ENCODE measurements around the gene MEIS2. TPM values are rescaled to one million over a fixed set of nuclear protein-coding genes. Genes with fewer than 3 reads are reported as not detected.

The MEIS2 gene
- total RNA-seq, 1 experiment from 2014 or later, result 9.3 TPM

- TF ChIP-seq EZH2 (IDR thresholded peaks at IDR 0.05; ENCODE audit: borderline replicate concordance, low read depth, low read length, poor library complexity, severe bottlenecking) (no peak), CTCF (conservative IDR thresholded peaks at IDR 0.05; ENCODE audit: low read depth, low read length) (no peak)
- intact Hi-C loops (cut with micrococcal nuclease; ENCODE audit: unreplicated experiment), result loop anchor here (5.0 kb wide), 1 partner anchor 74 kb away; the partner anchor contains the start of gene MEIS2
- no TSS peak for BruUV-seq (replicated peaks)
- no peaks in the 10 kb centered on the region for H3K27me3 ChIP-seq (replicated peaks; ENCODE audit: insufficient read depth, low read depth, low read length, poor library complexity)
- ChIA-PET POLR2A (ENCODE audit: low non-redundant PET) (interaction anchor here (0.6 kb wide), 1 partner anchor 1223 kb away, joined by 5 read pairs; no protein-coding TSS in a partner anchor), CTCF (interaction anchor here (1.0 kb wide), 1 partner anchor 73 kb away, joined by 3 read pairs; no protein-coding TSS in a partner anchor)
- no peak overlapping the region for H3K4me3 ChIP-seq (ENCODE audit: low read depth, low read length, poor library complexity, severe bottlenecking)
- peak overlapping the region; percentile 75 for H3K27ac ChIP-seq (ENCODE audit: low read depth, low read length, poor library complexity, severe bottlenecking)
- H3K36me3 ChIP-seq (ENCODE audit: insufficient read depth, low read length, poor library complexity, severe bottlenecking), result no peaks in the 10 kb centered on the region
- peak; percentile 83 for DNase-seq (ENCODE audit: low spot score)
- peaks cover 21% of the 10 kb centered on the region for H3K4me1 ChIP-seq (ENCODE audit: insufficient read depth, low read length, poor library complexity, severe bottlenecking)
- H3K9me3 ChIP-seq (ENCODE audit: low read depth, low read length, poor library complexity, severe bottlenecking), result no peaks in the 10 kb centered on the region
Measured at GRCh38 chr15:37028625-37029296, 71.6 kb downstream of the MEIS2 start.

- BruUV-seq (replicated peaks), result no TSS peak
- no peaks in the 10 kb centered on the region for H3K27me3 ChIP-seq (replicated peaks; ENCODE audit: insufficient read depth, low read depth, low read length, poor library complexity)
- intact Hi-C loops (cut with micrococcal nuclease; ENCODE audit: unreplicated experiment), result no loop called here
- H3K36me3 ChIP-seq (ENCODE audit: insufficient read depth, low read length, poor library complexity, severe bottlenecking), result no peaks in the 10 kb centered on the region
- no peak overlapping the region for H3K27ac ChIP-seq (ENCODE audit: low read depth, low read length, poor library complexity, severe bottlenecking)
- no peak for DNase-seq (ENCODE audit: low spot score)
- TF ChIP-seq EZH2 (IDR thresholded peaks at IDR 0.05; ENCODE audit: borderline replicate concordance, low read depth, low read length, poor library complexity, severe bottlenecking) (no peak), CTCF (conservative IDR thresholded peaks at IDR 0.05; ENCODE audit: low read depth, low read length) (no peak)
- ChIA-PET POLR2A (ENCODE audit: low non-redundant PET) (no interaction called here), CTCF (no interaction called here)
- H3K4me1 ChIP-seq (ENCODE audit: insufficient read depth, low read length, poor library complexity, severe bottlenecking), result peaks cover 4% of the 10 kb centered on the region
- no peak overlapping the region for H3K4me3 ChIP-seq (ENCODE audit: low read depth, low read length, poor library complexity, severe bottlenecking)
- no peaks in the 10 kb centered on the region for H3K9me3 ChIP-seq (ENCODE audit: low read depth, low read length, poor library complexity, severe bottlenecking)
Measured at GRCh38 chr15:37020852-37021251, 79.5 kb downstream of the MEIS2 start.

DNA sequence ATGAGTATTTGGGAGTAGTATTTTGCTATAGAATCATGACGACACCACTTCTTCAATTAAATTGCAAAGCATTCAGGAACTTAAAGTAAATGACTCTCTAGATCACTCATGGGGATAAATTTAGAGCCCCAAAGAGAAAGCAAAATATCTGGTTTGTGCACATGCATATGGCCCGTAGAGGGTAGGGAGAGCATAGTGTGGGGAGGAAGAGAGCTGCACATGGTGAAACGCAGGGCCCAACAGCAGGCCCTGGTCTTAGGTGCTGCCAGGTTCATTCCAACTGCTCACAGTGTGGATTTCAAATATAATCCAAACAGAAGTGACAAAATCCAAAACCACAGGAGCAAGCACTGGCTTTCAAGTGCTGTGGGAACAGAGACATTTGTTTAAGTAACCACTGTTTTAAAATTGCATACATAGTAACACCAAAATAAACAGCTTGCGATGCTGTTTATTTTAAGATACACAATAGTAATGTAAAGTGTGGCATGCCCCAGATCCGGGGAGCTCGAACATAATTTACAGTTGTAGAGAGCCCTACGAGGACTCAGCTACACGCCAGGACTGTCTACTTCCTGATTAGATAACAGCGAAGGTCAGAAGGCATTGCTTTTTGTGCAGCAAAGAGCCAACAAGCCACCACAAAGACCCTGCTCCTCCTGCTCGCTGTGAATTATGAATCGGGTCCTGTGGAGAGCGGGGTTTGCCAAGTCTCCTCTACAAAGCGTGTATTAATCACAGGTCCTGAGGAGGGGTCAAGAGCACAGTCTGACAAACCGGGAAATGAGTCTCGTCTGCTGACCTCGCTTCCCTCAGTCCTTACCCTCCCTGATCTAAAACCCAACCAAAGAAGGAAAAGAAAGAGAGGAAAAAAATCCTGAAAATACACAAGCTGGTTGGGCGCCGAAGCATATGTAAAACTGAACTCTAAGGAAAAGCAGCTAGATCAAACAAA is 80.6 kb downstream of the MEIS2 start:
- no TSS peak for BruUV-seq (replicated peaks)
- ChIA-PET POLR2A (ENCODE audit: low non-redundant PET) (no interaction called here), CTCF (no interaction called here)
- Histone ChIP-seq H3K9me3 (ENCODE audit: low read depth, low read length, poor library complexity, severe bottlenecking) (no peaks in the 10 kb centered on the region), H3K4me1 (ENCODE audit: insufficient read depth, low read length, poor library complexity, severe bottlenecking) (peaks cover 15% of the 10 kb centered on the region), H3K27ac (ENCODE audit: low read depth, low read length, poor library complexity, severe bottlenecking) (no peak overlapping the region), H3K4me3 (ENCODE audit: low read depth, low read length, poor library complexity, severe bottlenecking) (no peak overlapping the region), H3K27me3 (replicated peaks; ENCODE audit: insufficient read depth, low read depth, low read length, poor library complexity) (no peaks in the 10 kb centered on the region), H3K36me3 (ENCODE audit: insufficient read depth, low read length, poor library complexity, severe bottlenecking) (no peaks in the 10 kb centered on the region)
- TF ChIP-seq EZH2 (IDR thresholded peaks at IDR 0.05; ENCODE audit: borderline replicate concordance, low read depth, low read length, poor library complexity, severe bottlenecking) (no peak), CTCF (conservative IDR thresholded peaks at IDR 0.05; ENCODE audit: low read depth, low read length) (no peak)
- intact Hi-C loops (cut with micrococcal nuclease; ENCODE audit: unreplicated experiment), result no loop called here
- DNase-seq (ENCODE audit: low spot score), result no peak

Data from A673 (cell line).